Measurements from ENCODE around the gene CASR. TPM values are rescaled to one million over a fixed set of nuclear protein-coding genes. Genes with fewer than 3 reads are reported as not detected.

The CASR gene
- total and polyA plus RNA-seq, 2 of the 4 experiments (the other 2 are of a cell fraction) = not detected

- in situ Hi-C loops (cut with MboI; ENCODE audit: low sequenced_read_pairs) (no loop called here), intact Hi-C loops (cut with micrococcal nuclease) (no loop called here), dilution Hi-C loops (cut with HindIII; ENCODE audit: low sequenced_read_pairs, unreplicated experiment) (no loop called here)
- H2AK9ac ChIP-seq (replicated peaks; ENCODE audit: low read depth, low read length, poor library complexity) = no peak overlapping the region
- no peaks in the 10 kb centered on the region for H3K4me1 ChIP-seq (ENCODE audit: control insufficient read depth, insufficient read depth, low read length)
- no peak overlapping the region for H2BK15ac ChIP-seq (ENCODE audit: low read depth, low read length)
- no peak overlapping the region for H2AFZ ChIP-seq (replicated peaks; ENCODE audit: low read length, poor library complexity)
- no TSS peak for BruUV-seq (replicated peaks)
- no peaks in the 10 kb centered on the region for H4K20me1 ChIP-seq (ENCODE audit: insufficient read depth, low read length)
- H2AK5ac ChIP-seq (ENCODE audit: low read depth, low read length) = no peak overlapping the region
- TF ChIP-seq USF2 (IDR thresholded peaks at IDR 0.05; ENCODE audit: low read depth, low read length) (no peak), MXI1 (IDR thresholded peaks at IDR 0.05; ENCODE audit: borderline replicate concordance, low read depth, low read length) (no peak), RFX5 (IDR thresholded peaks at IDR 0.05; ENCODE audit: low read depth, low read length) (no peak), NFE2L2 (IDR thresholded peaks at IDR 0.05; ENCODE audit: low read depth, low read length) (no peak), BHLHE40 (IDR thresholded peaks at IDR 0.05; ENCODE audit: low read depth, low read length) (no peak), RCOR1 (IDR thresholded peaks at IDR 0.05; ENCODE audit: insufficient replicate concordance, low read length) (no peak), POLR2A (IDR thresholded peaks at IDR 0.05; ENCODE audit: low read depth, low read length) (no peak), FOS (IDR thresholded peaks at IDR 0.05; ENCODE audit: low read depth, low read length) (no peak), CHD1 (IDR thresholded peaks at IDR 0.05; ENCODE audit: low read depth, low read length) (no peak), ELK1 (IDR thresholded peaks at IDR 0.05; ENCODE audit: borderline replicate concordance, low read depth, low read length) (no peak), CTCF (conservative IDR thresholded peaks at IDR 0.05; ENCODE audit: low read depth, low read length) (no peak)
- H3K9ac ChIP-seq (ENCODE audit: low read depth, low read length) = no peak overlapping the region
- no peak overlapping the region for H2BK120ac ChIP-seq (ENCODE audit: low read depth, low read length)
- no peak overlapping the region for H2BK20ac ChIP-seq (ENCODE audit: low read depth, low read length)
- H4K91ac ChIP-seq (ENCODE audit: insufficient read depth, low read depth, low read length) = no peak overlapping the region
- no peak overlapping the region for H4K8ac ChIP-seq (ENCODE audit: low read depth in 2 of 2, low read length in 2 of 2)
- no peaks in the 10 kb centered on the region for H3K9me3 ChIP-seq (ENCODE audit: control insufficient read depth, insufficient read depth, low read length)
- DNase-seq = no peak
- CTCF ChIA-PET = no interaction called here
- POLR2A ChIA-PET (ENCODE audit: unreplicated experiment) = no interaction called here
- no peak overlapping the region for H3K14ac ChIP-seq (replicated peaks; ENCODE audit: low read depth, low read length)
- no peak overlapping the region for H3K4me2 ChIP-seq (ENCODE audit: low read depth, low read length)
- H3K27ac ChIP-seq (ENCODE audit: insufficient read depth, low read length) = no peak overlapping the region
- no peaks in the 10 kb centered on the region for H3K36me3 ChIP-seq (ENCODE audit: control insufficient read depth, insufficient read depth, low read length)
- no peak overlapping the region for H4K5ac ChIP-seq (ENCODE audit: low read depth, low read length)
- no peaks in the 10 kb centered on the region; the same call in 1 of the 2 replicates for H3K9me1 ChIP-seq (ENCODE audit: insufficient read depth, low read length)
- no peak overlapping the region for H3K4me3 ChIP-seq (ENCODE audit: insufficient read depth, low read depth, low read length)
- no peak overlapping the region for H3K56ac ChIP-seq (ENCODE audit: extremely low read depth, insufficient read depth, low read length)
- ATAC-seq (ENCODE audit: low read depth) = no peak
- H3K18ac ChIP-seq (ENCODE audit: low read depth, low read length) = no peak overlapping the region
- H3K79me1 ChIP-seq (ENCODE audit: low read depth in 1 of 2, low read length in 2 of 2) = no peaks in the 10 kb centered on the region
- no peak overlapping the region for H2BK5ac ChIP-seq (ENCODE audit: low read depth, low read length, poor library complexity, severe bottlenecking)
- no peak overlapping the region for H3K23ac ChIP-seq (ENCODE audit: low read depth, low read length)
- H3K4ac ChIP-seq (ENCODE audit: low read depth, low read length) = no peak overlapping the region
- peaks cover 1% of the 10 kb centered on the region; the same call in 1 of the 2 replicates for H3K27me3 ChIP-seq (ENCODE audit: control insufficient read depth, insufficient read depth, low read length)
Measured at GRCh38 chr3:122272879-122273278, 89.4 kb downstream of the CASR start.

Measured in IMR-90 (cell line).